Measurements from ENCODE around the gene CHST15. TPM values are rescaled to one million over a fixed set of nuclear protein-coding genes. Genes with fewer than 3 reads are reported as not detected.
A peak's percentile ranks its signal among the peaks of the same experiment; 100 is the strongest.
"Not testable (repeated sequence)": the region's sequence is repeated elsewhere in the genome, so short reads cannot be mapped to it uniquely, and the experiment has no call there.

The CHST15 gene
- total and polyA plus RNA-seq, 8 donors, result 4.8 to 17.3 (median 12.4) TPM

- H3K27me3 ChIP-seq, result no peaks in the 10 kb centered on the region
- 24 to 28% methylated on average over 6 of the region's 6 CpGs for WGBS, 2 donors
- no peak for DNase-seq
- H3K27ac ChIP-seq, result peak overlapping the region in 1 of 4 donors; percentile 85
- intact Hi-C loops (cut with DNase I), result no loop called here
- TF ChIP-seq, protein P1, sequence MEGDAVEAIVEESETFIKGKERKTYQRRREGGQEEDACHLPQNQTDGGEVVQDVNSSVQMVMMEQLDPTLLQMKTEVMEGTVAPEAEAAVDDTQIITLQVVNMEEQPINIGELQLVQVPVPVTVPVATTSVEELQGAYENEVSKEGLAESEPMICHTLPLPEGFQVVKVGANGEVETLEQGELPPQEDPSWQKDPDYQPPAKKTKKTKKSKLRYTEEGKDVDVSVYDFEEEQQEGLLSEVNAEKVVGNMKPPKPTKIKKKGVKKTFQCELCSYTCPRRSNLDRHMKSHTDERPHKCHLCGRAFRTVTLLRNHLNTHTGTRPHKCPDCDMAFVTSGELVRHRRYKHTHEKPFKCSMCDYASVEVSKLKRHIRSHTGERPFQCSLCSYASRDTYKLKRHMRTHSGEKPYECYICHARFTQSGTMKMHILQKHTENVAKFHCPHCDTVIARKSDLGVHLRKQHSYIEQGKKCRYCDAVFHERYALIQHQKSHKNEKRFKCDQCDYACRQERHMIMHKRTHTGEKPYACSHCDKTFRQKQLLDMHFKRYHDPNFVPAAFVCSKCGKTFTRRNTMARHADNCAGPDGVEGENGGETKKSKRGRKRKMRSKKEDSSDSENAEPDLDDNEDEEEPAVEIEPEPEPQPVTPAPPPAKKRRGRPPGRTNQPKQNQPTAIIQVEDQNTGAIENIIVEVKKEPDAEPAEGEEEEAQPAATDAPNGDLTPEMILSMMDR (IDR thresholded peaks at IDR 0.05), result no peak
- no peak overlapping the region for H3K4me3 ChIP-seq
- H3K9me3 ChIP-seq, result no peaks in the 10 kb centered on the region
- H3K4me1 ChIP-seq, result peaks cover 0 to 4% (median 0%) of the 10 kb centered on the region in 3 donors
- FAIRE-seq, result no peak
- H3K36me3 ChIP-seq, result no peaks in the 10 kb centered on the region
- peak in 1 of 4 donors; percentile 24 for ATAC-seq
Measured at GRCh38 chr10:124095096-124095495, 1.7 kb upstream of the CHST15 start.

DNA sequence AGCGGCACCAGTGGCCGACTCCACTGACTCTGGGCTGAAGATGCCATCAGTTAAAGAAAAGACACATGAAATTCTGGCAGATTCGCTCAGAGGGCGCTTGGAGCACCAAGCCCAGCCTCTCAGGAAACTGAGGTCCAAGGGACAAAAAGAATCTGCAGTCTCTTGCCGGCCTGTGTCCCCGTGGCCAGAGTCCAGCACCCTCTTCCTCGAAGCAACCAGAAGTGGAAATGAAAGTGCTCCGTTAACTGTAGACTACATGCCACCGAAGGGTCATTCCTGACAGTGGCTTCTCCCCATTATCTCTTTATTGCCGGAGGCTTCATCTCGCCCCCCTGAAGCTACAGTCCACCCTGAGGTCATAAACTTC lies 1.0 kb upstream of the CHST15 start:
- peak overlapping the region in 2 of 4 donors; percentile 49 to 54 for H3K4me3 ChIP-seq
- 23 to 26% methylated on average over 11 of the region's 11 CpGs for WGBS, 2 donors
- DNase-seq (no peak), ATAC-seq (peak in 1 of 4 donors; percentile 12), FAIRE-seq (no peak)
- intact Hi-C loops (cut with DNase I), result no loop called here
- H3K4me1 ChIP-seq, result peaks cover 0 to 4% (median 0%) of the 10 kb centered on the region in 3 donors
- H3K27ac ChIP-seq, result peak overlapping the region; percentile 36 to 85 (median 80)
- H3K27me3 ChIP-seq, result no peaks in the 10 kb centered on the region
- H3K9me3 ChIP-seq, result no peaks in the 10 kb centered on the region
- TF ChIP-seq, protein P1 (IDR thresholded peaks at IDR 0.05), result no peak
- no peaks in the 10 kb centered on the region for H3K36me3 ChIP-seq

GRCh38 chr10:124093774-124094418 lies 498 bp upstream of the CHST15 start:
- H3K9me3 ChIP-seq; FAIRE-seq; H3K36me3 ChIP-seq; H3K4me1 ChIP-seq; intact Hi-C loops (cut with DNase I); H3K27me3 ChIP-seq: not testable (repeated sequence)
- DNase-seq (peak in 2 of 6 donors; percentile 21 to 30), ATAC-seq (peak in 2 of 4 donors; percentile 9 to 19)
- Histone ChIP-seq H3K27ac (peak overlapping the region; percentile 36 to 85 (median 80)), H3K4me3 (peak overlapping the region; percentile 23 to 54 (median 42))
- 4% methylated on average over 39 of the region's 39 CpGs for WGBS, 2 donors

- no peak for FAIRE-seq
- Histone ChIP-seq H3K4me1 (peaks cover 0 to 4% (median 0%) of the 10 kb centered on the region in 3 donors), H3K27me3 (no peaks in the 10 kb centered on the region), H3K36me3 (no peaks in the 10 kb centered on the region), H3K4me3 (peak overlapping the region; percentile 23 to 54 (median 42)), H3K27ac (peak overlapping the region; percentile 71 to 85 (median 80)), H3K9me3 (no peaks in the 10 kb centered on the region)
- TF ChIP-seq, protein P1 (IDR thresholded peaks at IDR 0.05), result no peak
- ATAC-seq, result peak; percentile 42 to 58 (median 52)
- DNase-seq, result peak; percentile 41 to 82 (median 62)
- intact Hi-C loops (cut with DNase I), result no loop called here
- 1 to 2% methylated on average over 55 to 67 of the region's 70 CpGs for WGBS, 2 donors
Measured at GRCh38 chr10:124092250-124092859, 1.0 kb downstream of the CHST15 start.

GRCh38 chr10:124091646-124092249 lies 1.6 kb downstream of the CHST15 start:
- WGBS, 2 donors, result 4 to 5% methylated on average over 51 to 55 of the region's 55 CpGs
- H3K27me3 ChIP-seq, result no peaks in the 10 kb centered on the region
- intact Hi-C loops (cut with DNase I), result no loop called here

More at GRCh38 chr10:124091646-124092249, 1.6 kb downstream of the CHST15 start:
- peak overlapping the region in 3 of 4 donors; percentile 80 to 85 (median 81) for H3K27ac ChIP-seq
- no peaks in the 10 kb centered on the region for H3K9me3 ChIP-seq
- DNase-seq (peak in 2 of 6 donors; percentile 20 to 72), FAIRE-seq (no peak), ATAC-seq (peak in 3 of 4 donors; percentile 16 to 19 (median 17))
- TF ChIP-seq, protein P1 (IDR thresholded peaks at IDR 0.05), result no peak
- no peaks in the 10 kb centered on the region for H3K36me3 ChIP-seq
- peaks cover 0 to 4% (median 0%) of the 10 kb centered on the region in 3 donors for H3K4me1 ChIP-seq
- peak overlapping the region; percentile 23 to 54 (median 42) for H3K4me3 ChIP-seq
